Chondrocyte (in vitro differentiated cells): ENCODE data around the gene HS6ST3. TPM values are rescaled to one million over a fixed set of nuclear protein-coding genes. Genes with fewer than 3 reads are reported as not detected.

Source experiments
- DNase-seq: peaks from one replicate; pipeline ENCODE4 v3.0.0; 2021; ENCODE audit warnings: mixed read lengths, low spot score
- H3K27ac Mint-ChIP-seq: one replicate; pipeline ENCODE4 v1.8.0; 2021; ENCODE audit warnings: mild to moderate bottlenecking, moderate library complexity, mixed read lengths; ENCODE audit not compliant: unreplicated experiment
- H3K27me3 Mint-ChIP-seq: 2 replicates; pipeline ENCODE4 v1.8.0; 2021; ENCODE audit warnings: low read depth, mixed read lengths
- H3K36me3 Mint-ChIP-seq: 2 replicates; pipeline ENCODE4 v1.8.0; 2021; ENCODE audit warnings: low read depth, mixed read lengths
- H3K4me1 Mint-ChIP-seq: 2 replicates; pipeline ENCODE4 v1.8.0; 2021; ENCODE audit warnings: low read depth, mild to moderate bottlenecking, mixed read lengths
- H3K4me3 Mint-ChIP-seq: one replicate; pipeline ENCODE4 v1.8.0; 2021; ENCODE audit warnings: mild to moderate bottlenecking, moderate library complexity, mixed read lengths; ENCODE audit not compliant: unreplicated experiment
- H3K9me3 Mint-ChIP-seq: 2 replicates; pipeline ENCODE4 v1.8.0; 2021; ENCODE audit warnings: low read depth, mixed read lengths
- CTCF ChIP-seq: fragments of 200-600 bp; sonication (generic); IDR thresholded peaks from 2 replicates; pipeline ENCODE4 v1.5.0; 2021; ENCODE audit warnings: antibody characterized with exemption, mild to moderate bottlenecking, moderate library complexity
- total RNA-seq: library from RNA; stranded (reverse); gene quantifications from 3 replicates; pipeline ENCODE4 v1.2.1, GENCODE V29; 2021

HS6ST3 gene
- total RNA-seq, 1 donor from 2014 or later = not detected

- no peak for TF ChIP-seq CTCF
- Mint-ChIP-seq H3K4me1 (no peaks in the 10 kb centered on the region), H3K36me3 (no peaks in the 10 kb centered on the region), H3K27ac (no peak overlapping the region), H3K9me3 (no peaks in the 10 kb centered on the region), H3K27me3 (no peaks in the 10 kb centered on the region), H3K4me3 (no peak overlapping the region)
- no peak for DNase-seq
These were observed 582.1 kb downstream of the HS6ST3 start for GRCh38 chr13:96672016-96672415.

GRCh38 chr13:96673825-96674224, 583.9 kb downstream of the HS6ST3 start:
- TF ChIP-seq CTCF = no peak
- no peaks in the 10 kb centered on the region for H3K36me3 Mint-ChIP-seq
- no peaks in the 10 kb centered on the region for H3K27me3 Mint-ChIP-seq
- no peaks in the 10 kb centered on the region for H3K4me1 Mint-ChIP-seq
- no peak overlapping the region for H3K27ac Mint-ChIP-seq
- no peaks in the 10 kb centered on the region for H3K9me3 Mint-ChIP-seq
- no peak for DNase-seq
- no peak overlapping the region for H3K4me3 Mint-ChIP-seq

GRCh38 chr13:96677029-96677428, 587.1 kb downstream of the HS6ST3 start:
- no peak overlapping the region for H3K4me3 Mint-ChIP-seq
- H3K27ac Mint-ChIP-seq = no peak overlapping the region
- peaks cover 7% of the 10 kb centered on the region for H3K27me3 Mint-ChIP-seq
- no peaks in the 10 kb centered on the region for H3K36me3 Mint-ChIP-seq
- no peaks in the 10 kb centered on the region for H3K4me1 Mint-ChIP-seq
- H3K9me3 Mint-ChIP-seq = no peaks in the 10 kb centered on the region
- TF ChIP-seq CTCF = no peak
- DNase-seq = no peak

GRCh38 chr13:96678801-96679200, 588.9 kb downstream of the HS6ST3 start:
- Mint-ChIP-seq H3K9me3 (no peaks in the 10 kb centered on the region), H3K4me1 (no peaks in the 10 kb centered on the region), H3K27me3 (peaks cover 7% of the 10 kb centered on the region), H3K36me3 (no peaks in the 10 kb centered on the region), H3K27ac (no peak overlapping the region), H3K4me3 (no peak overlapping the region)
- no peak for DNase-seq
- TF ChIP-seq CTCF = no peak

- Mint-ChIP-seq H3K36me3 (no peaks in the 10 kb centered on the region), H3K4me3 (no peak overlapping the region), H3K27me3 (peaks cover 11% of the 10 kb centered on the region), H3K4me1 (no peaks in the 10 kb centered on the region), H3K27ac (no peak overlapping the region), H3K9me3 (no peaks in the 10 kb centered on the region)
- no peak for TF ChIP-seq CTCF
- DNase-seq = no peak
These were observed 591.0 kb downstream of the HS6ST3 start for GRCh38 chr13:96680898-96681297.
